Umbilical cord (tissue), 2 donors: ENCODE measurements around the gene SON. TPM values are rescaled to one million over a fixed set of nuclear protein-coding genes. Genes with fewer than 3 reads are reported as not detected.
"Not testable (repeated sequence)": the region's sequence is repeated elsewhere in the genome, so short reads cannot be mapped to it uniquely, and the experiment has no call there.

Experiments
- DNase-seq: peaks from one replicate; pipeline ENCODE4 v3.0.0-alpha.2; 2015; ENCODE audit warnings: low spot score
- total RNA-seq: library from RNA; depleted of rRNA; stranded (reverse); fragments of >200 nt; gene quantifications from one replicate; pipeline ENCODE4 v1.2.3, GENCODE V29; 2014; ENCODE audit warnings: low replicate concordance; ENCODE audit not compliant: insufficient read depth

SON gene
- total RNA-seq, 1 donor from 2014 or later: 134 TPM

GRCh38 chr21:33569991-33570390, 27.2 kb downstream of the SON start:
- DNase-seq: no peak

GRCh38 chr21:33572350-33572749, 29.5 kb downstream of the SON start:
- no peak for DNase-seq

GRCh38 chr21:33576741-33577141, 33.9 kb downstream of the SON start:
- not testable (repeated sequence) for DNase-seq

DNA sequence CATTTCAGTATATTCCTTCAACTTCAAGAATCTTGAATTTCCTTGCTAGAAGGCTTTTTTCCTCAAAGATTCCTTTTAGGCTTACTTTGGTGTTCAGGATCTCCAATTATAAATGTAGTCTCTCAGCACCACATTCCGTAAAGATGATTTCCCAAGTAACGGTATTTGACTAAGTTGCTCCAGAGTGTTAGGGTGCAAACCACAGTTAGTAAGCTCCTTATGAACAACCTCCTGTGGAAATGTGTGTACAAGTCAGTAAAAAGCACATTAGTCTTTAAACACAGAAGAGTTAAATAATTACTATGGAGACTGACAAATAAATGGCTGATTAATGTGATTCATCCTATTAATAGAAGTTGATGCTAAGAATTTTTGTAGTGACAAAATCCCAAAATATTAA, 35.4 kb downstream of the SON start:
- no peak for DNase-seq

DNA sequence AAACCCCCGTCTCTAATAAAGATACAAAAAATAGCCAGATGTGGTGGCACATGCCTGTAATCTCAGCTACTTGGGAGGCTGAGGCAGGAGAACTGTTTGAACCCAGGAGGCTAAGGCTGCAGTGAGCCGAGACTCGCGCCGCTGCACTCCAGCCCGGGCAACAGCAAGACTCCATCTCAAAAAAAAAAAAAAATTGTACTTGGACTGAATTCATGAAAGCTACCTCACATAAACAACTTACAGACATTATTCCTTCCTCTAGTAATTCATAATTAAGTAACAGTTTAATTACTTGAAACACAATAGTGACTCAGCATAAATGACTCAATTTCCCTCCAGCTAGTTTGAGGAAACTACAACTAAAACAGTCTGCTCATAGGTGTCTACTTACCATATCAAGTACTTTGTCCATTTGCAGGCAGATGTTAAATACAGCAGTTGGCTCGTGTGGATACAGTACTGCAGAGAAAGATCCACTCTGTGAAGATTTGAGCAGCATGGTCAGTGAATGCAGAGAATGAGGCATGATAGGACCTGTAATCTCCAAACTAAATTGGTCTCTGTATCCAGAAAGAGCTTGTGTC, 36.2 kb downstream of the SON start:
- no peak for DNase-seq

GRCh38 chr21:33584455-33584854, 41.6 kb downstream of the SON start:
- DNase-seq: no peak

DNA sequence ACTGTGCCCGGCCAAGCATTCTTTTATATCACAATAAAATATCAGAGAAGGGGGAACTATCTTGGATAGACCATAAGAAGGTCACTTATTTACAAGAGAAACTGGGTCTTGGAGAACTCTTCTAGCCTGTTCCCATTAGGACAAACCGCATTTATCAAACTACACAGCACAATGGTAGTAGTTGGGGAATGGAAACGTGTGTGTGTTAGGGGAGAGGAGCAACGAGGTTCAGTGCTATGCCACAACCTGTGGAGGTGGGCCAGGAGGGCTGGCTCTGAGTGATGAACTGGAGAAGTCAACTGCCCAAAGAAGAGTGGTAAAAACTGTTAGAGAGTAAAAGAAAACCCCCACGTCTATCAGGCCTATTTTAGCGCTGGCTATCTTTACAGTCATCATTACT, 44.1 kb downstream of the SON start:
- DNase-seq: no peak

DNA sequence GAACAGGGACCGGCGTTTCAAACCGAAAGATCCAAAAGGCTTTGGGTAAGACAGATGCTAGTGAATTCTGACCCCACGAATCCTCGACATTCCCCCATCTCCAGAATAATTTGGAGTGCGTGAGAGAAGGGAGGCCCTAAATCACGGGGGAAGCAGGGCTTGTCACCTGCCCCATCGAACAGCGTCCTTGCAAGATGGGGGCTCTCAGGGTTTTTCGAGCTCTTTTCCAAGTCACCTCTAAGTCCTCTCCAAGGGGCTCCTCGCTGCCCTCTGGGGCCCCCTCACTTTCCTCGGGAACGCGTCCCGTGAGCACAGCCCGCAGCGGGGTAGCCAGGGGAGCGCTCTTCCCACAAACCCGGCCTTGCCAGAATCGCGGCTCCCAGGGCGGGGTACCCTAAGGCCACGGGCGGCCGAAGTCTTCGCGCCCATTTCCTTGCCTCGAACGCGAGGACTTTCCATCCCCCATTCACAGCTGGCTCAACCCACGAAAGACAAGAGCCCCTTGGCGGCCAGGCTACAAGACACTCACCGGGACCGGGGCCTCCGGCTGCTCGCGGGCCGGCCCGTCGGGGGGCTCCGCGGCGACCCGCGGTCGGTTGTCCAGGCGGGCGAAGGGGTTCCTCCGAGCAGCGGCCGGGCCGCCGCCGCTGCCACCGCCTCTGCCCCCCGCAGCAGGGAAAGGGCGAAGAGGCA, 45.1 kb downstream of the SON start:
- DNase-seq: peak; percentile 56

GRCh38 chr21:33588485-33589335, 45.9 kb downstream of the SON start, which contains the start of gene DONSON:
DONSON (minus strand) TSS chr21:33588684; CDS start chr21:33588641, 43 bp downstream.
- peak; percentile 92 for DNase-seq

DNA sequence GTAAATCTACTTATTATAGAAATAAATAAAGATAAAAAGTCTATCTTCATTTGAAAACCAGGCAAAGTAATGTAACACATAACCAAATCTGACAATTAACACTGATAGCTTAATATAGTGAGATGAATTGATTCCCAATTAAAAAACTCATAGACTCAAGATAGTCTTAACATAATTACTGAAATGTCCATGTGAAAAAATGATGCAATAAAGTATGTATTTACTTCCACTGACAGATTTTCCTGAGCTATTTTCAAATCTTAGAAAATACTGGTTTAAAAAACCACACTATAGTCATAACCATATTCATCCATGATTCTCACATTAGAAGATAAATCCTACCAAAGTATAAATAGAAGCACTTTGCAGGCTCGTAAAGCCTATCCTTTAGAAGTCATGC, 55.2 kb downstream of the SON start:
- DNase-seq: no peak

GRCh38 chr21:33608559-33608958, 65.7 kb downstream of the SON start:
- DNase-seq: peak; percentile 61

GRCh38 chr21:33611006-33611744, 68.3 kb downstream of the SON start:
- no peak for DNase-seq

GRCh38 chr21:33617565-33617964, 74.7 kb downstream of the SON start:
- not testable (repeated sequence) for DNase-seq

GRCh38 chr21:33618407-33618806, 75.6 kb downstream of the SON start:
- no peak for DNase-seq

GRCh38 chr21:33619726-33620125, 76.9 kb downstream of the SON start:
- DNase-seq: no peak

GRCh38 chr21:33622253-33622652, 79.4 kb downstream of the SON start:
- DNase-seq: no peak

DNA sequence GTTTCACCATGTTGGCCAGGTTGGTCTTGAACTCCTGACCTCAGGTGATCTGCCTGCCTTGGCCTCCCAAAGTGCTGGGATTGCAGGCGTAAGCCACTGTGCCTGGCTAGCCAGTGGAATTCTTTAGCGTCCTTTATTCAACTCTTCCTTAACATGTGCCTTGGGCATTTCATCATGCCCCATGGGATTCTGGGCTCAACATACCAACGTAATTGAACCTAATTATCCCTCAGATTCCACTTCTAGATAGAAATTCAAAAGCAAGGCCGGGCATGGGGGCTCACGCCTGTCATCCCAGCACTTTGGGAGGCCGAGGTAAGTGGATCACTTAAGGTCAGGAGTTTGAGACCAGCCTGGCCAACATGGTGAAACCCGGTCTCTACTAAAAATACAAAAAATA, 83.3 kb downstream of the SON start:
- DNase-seq: not testable (repeated sequence)

Other genes with a start within 250 kb of the SON start
- gene IFNAR1, start 218.1 kb upstream of the SON start, total RNA-seq: 33.5 TPM
- 85.2 TPM for gene IFNGR2, start 139.6 kb upstream of the SON start, total RNA-seq
- 56.3 TPM for gene TMEM50B, start 63.1 kb upstream of the SON start, total RNA-seq
- gene DNAJC28, start 51.3 kb upstream of the SON start, total RNA-seq: 1.9 TPM
- 67.2 TPM for gene GART, start 921 bp upstream of the SON start, total RNA-seq
- gene DONSON, start 45.6 kb downstream of the SON start, total RNA-seq: 15.2 TPM
- 58.3 TPM for gene CRYZL1, start 98.7 kb downstream of the SON start, total RNA-seq
- gene ITSN1, start 99.5 kb downstream of the SON start, total RNA-seq: 235 TPM